ENCODE results near the gene CACNA1C. TPM values are rescaled to one million over a fixed set of nuclear protein-coding genes. Genes with fewer than 3 reads are reported as not detected.

CACNA1C gene
- total and polyA plus RNA-seq, 2 of the 4 experiments (the other 2 are of a cell fraction): 1.6 to 2.6 TPM

DNA sequence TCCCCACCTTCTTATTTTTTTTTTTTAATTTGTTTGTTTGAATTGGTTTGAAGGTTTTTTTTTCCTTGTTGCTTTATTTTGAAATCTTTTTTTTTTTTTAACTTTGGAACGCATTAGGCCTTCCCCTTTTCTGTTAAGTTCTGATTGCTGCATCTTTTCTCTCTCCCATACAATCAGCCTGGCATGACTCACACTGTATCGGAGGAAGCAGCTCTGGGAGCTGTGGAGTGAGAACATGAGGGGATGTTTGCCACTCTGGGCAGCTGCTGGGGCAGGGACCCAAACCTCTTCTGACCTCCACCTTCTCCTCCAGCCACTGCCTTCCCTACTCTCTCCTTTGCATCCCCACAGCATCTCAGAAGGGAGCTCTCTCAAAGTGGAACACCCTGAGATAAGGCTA lies 581.7 kb downstream of the CACNA1C start:
- no peak overlapping the region for H3K4me2 ChIP-seq (ENCODE audit: low read depth, low read length)

More for the DNA sequence above, 581.7 kb downstream of the CACNA1C start:
- dilution Hi-C loops (cut with HindIII; ENCODE audit: low sequenced_read_pairs, unreplicated experiment) (no loop called here), in situ Hi-C loops (cut with MboI; ENCODE audit: low sequenced_read_pairs) (no loop called here), intact Hi-C loops (cut with micrococcal nuclease) (no loop called here)
- Histone ChIP-seq H3K14ac (replicated peaks; ENCODE audit: low read depth, low read length) (no peak overlapping the region), H2BK20ac (ENCODE audit: low read depth, low read length) (no peak overlapping the region), H3K9ac (ENCODE audit: low read depth, low read length) (no peak overlapping the region), H2BK15ac (ENCODE audit: low read depth, low read length) (no peak overlapping the region), H2BK5ac (ENCODE audit: low read depth, low read length, poor library complexity, severe bottlenecking) (no peak overlapping the region), H2AFZ (replicated peaks; ENCODE audit: low read length, poor library complexity) (no peak overlapping the region), H3K56ac (ENCODE audit: extremely low read depth, insufficient read depth, low read length) (no peak overlapping the region), H3K27ac (ENCODE audit: insufficient read depth, low read length) (no peak overlapping the region), H3K18ac (ENCODE audit: low read depth, low read length) (no peak overlapping the region), H3K4me3 (ENCODE audit: insufficient read depth, low read depth, low read length) (no peak overlapping the region), H3K4ac (ENCODE audit: low read depth, low read length) (no peak overlapping the region), H2AK5ac (ENCODE audit: low read depth, low read length) (no peak overlapping the region), H2BK120ac (ENCODE audit: low read depth, low read length) (no peak overlapping the region), H3K27me3 (ENCODE audit: control insufficient read depth, insufficient read depth, low read length) (no peaks in the 10 kb centered on the region; the same call in 1 of the 2 replicates), H3K4me1 (ENCODE audit: control insufficient read depth, insufficient read depth, low read length) (peaks cover 5% of the 10 kb centered on the region), H4K20me1 (ENCODE audit: insufficient read depth, low read length) (no peaks in the 10 kb centered on the region), H2AK9ac (replicated peaks; ENCODE audit: low read depth, low read length, poor library complexity) (no peak overlapping the region), H4K8ac (ENCODE audit: low read depth in 2 of 2, low read length in 2 of 2) (no peak overlapping the region), H3K79me1 (ENCODE audit: low read depth in 1 of 2, low read length in 2 of 2) (no peaks in the 10 kb centered on the region), H3K23ac (ENCODE audit: low read depth, low read length) (no peak overlapping the region), H4K5ac (ENCODE audit: low read depth, low read length) (no peak overlapping the region), H3K9me1 (ENCODE audit: insufficient read depth, low read length) (peaks cover 10% of the 10 kb centered on the region), H3K36me3 (ENCODE audit: control insufficient read depth, insufficient read depth, low read length) (peaks cover 6% of the 10 kb centered on the region), H4K91ac (ENCODE audit: insufficient read depth, low read depth, low read length) (no peak overlapping the region), H3K9me3 (ENCODE audit: control insufficient read depth, insufficient read depth, low read length) (peaks cover 4% of the 10 kb centered on the region)
- ChIA-PET CTCF (interaction anchor here (0.6 kb wide), 1 partner anchor 1535 kb away, joined by 3 read pairs; no protein-coding TSS in a partner anchor), POLR2A (ENCODE audit: unreplicated experiment) (no interaction called here)
- DNase-seq: no peak
- TF ChIP-seq CEBPB (IDR thresholded peaks at IDR 0.05; ENCODE audit: low read depth, low read length): no peak
- TF ChIP-seq MXI1 (IDR thresholded peaks at IDR 0.05; ENCODE audit: borderline replicate concordance, low read depth, low read length): no peak
- no peak for TF ChIP-seq POLR2A (IDR thresholded peaks at IDR 0.05; ENCODE audit: low read depth, low read length)
- TF ChIP-seq CHD1 (IDR thresholded peaks at IDR 0.05; ENCODE audit: low read depth, low read length): no peak
- TF ChIP-seq SMC3 (IDR thresholded peaks at IDR 0.05; ENCODE audit: low read depth, low read length): no peak
- ATAC-seq (ENCODE audit: low read depth): no peak
- no TSS peak for BruUV-seq (replicated peaks)
- no CpG with 5 or more reads among the region's 2 CpGs for WGBS, 2 experiments (ENCODE audit: extremely low coverage in 2 of 2, insufficient read length in 1 of 2)

All from IMR-90 (cell line).